ENCODE measurements around the gene LYRM1. TPM values are rescaled to one million over a fixed set of nuclear protein-coding genes. Genes with fewer than 3 reads are reported as not detected.

The LYRM1 gene
- total and polyA plus RNA-seq, 2 of the 4 experiments (the other 2 are of a cell fraction): 19.0 to 35.0 TPM

- peaks cover 36% of the 10 kb centered on the region for H3K36me3 ChIP-seq (ENCODE audit: control insufficient read depth, insufficient read depth, low read length)
- peaks cover 28 to 74% of the 10 kb centered on the region in 2 experiments for H3K79me1 ChIP-seq (ENCODE audit: low read depth in 1 of 2, low read length in 2 of 2)
- intact Hi-C loops (cut with micrococcal nuclease) (loop anchor here (2.0 kb wide), 1 partner anchor 35 kb away; no protein-coding TSS in a partner anchor), in situ Hi-C loops (cut with MboI; ENCODE audit: low sequenced_read_pairs) (no loop called here), dilution Hi-C loops (cut with HindIII; ENCODE audit: low sequenced_read_pairs, unreplicated experiment) (no loop called here)
- no peak overlapping the region for H4K91ac ChIP-seq (ENCODE audit: insufficient read depth, low read depth, low read length)
- no peak overlapping the region for H3K4me2 ChIP-seq (ENCODE audit: low read depth, low read length)
- no peaks in the 10 kb centered on the region; the same call in 1 of the 2 replicates for H3K4me1 ChIP-seq (ENCODE audit: control insufficient read depth, insufficient read depth, low read length)
- H3K27ac ChIP-seq (ENCODE audit: insufficient read depth, low read length): no peak overlapping the region
- H2AFZ ChIP-seq (replicated peaks; ENCODE audit: low read length, poor library complexity): no peak overlapping the region
- no peaks in the 10 kb centered on the region for H3K9me3 ChIP-seq (ENCODE audit: control insufficient read depth, insufficient read depth, low read length)
- H3K27me3 ChIP-seq (ENCODE audit: control insufficient read depth, insufficient read depth, low read length): no peaks in the 10 kb centered on the region
- no peak overlapping the region for H2BK15ac ChIP-seq (ENCODE audit: low read depth, low read length)
- no peak overlapping the region for H4K5ac ChIP-seq (ENCODE audit: low read depth, low read length)
- BruUV-seq (replicated peaks): no TSS peak
- H3K4ac ChIP-seq (ENCODE audit: low read depth, low read length): no peak overlapping the region
- TF ChIP-seq FOS (IDR thresholded peaks at IDR 0.05; ENCODE audit: low read depth, low read length) (no peak), CTCF (conservative IDR thresholded peaks at IDR 0.05; ENCODE audit: low read depth, low read length) (no peak), MXI1 (IDR thresholded peaks at IDR 0.05; ENCODE audit: borderline replicate concordance, low read depth, low read length) (no peak), NFE2L2 (IDR thresholded peaks at IDR 0.05; ENCODE audit: low read depth, low read length) (no peak), CHD1 (IDR thresholded peaks at IDR 0.05; ENCODE audit: low read depth, low read length) (no peak), RCOR1 (IDR thresholded peaks at IDR 0.05; ENCODE audit: insufficient replicate concordance, low read length) (no peak), RAD21 (IDR thresholded peaks at IDR 0.05; ENCODE audit: low read length) (no peak), POLR2A (IDR thresholded peaks at IDR 0.05; ENCODE audit: low read depth, low read length) (no peak), CEBPB (IDR thresholded peaks at IDR 0.05; ENCODE audit: low read depth, low read length) (no peak), ELK1 (IDR thresholded peaks at IDR 0.05; ENCODE audit: borderline replicate concordance, low read depth, low read length) (no peak), SMC3 (IDR thresholded peaks at IDR 0.05; ENCODE audit: low read depth, low read length) (no peak), MAFK (IDR thresholded peaks at IDR 0.05; ENCODE audit: low read depth, low read length) (no peak)
- ChIA-PET CTCF (no interaction called here), POLR2A (ENCODE audit: unreplicated experiment) (no interaction called here)
- DNase-seq (no peak), ATAC-seq (ENCODE audit: low read depth) (no peak)
- H3K9ac ChIP-seq (ENCODE audit: low read depth, low read length): no peak overlapping the region
- H4K20me1 ChIP-seq (ENCODE audit: insufficient read depth, low read length): no peaks in the 10 kb centered on the region
- H3K9me1 ChIP-seq (ENCODE audit: insufficient read depth, low read length): peaks cover 17% of the 10 kb centered on the region
- H3K56ac ChIP-seq (ENCODE audit: extremely low read depth, insufficient read depth, low read length): no peak overlapping the region
- no peak overlapping the region for H3K4me3 ChIP-seq (ENCODE audit: insufficient read depth, low read depth, low read length)
- H3K23ac ChIP-seq (ENCODE audit: low read depth, low read length): no peak overlapping the region
- H2BK120ac ChIP-seq (ENCODE audit: low read depth, low read length): no peak overlapping the region
- H3K14ac ChIP-seq (replicated peaks; ENCODE audit: low read depth, low read length): no peak overlapping the region
- no peak overlapping the region for H2BK20ac ChIP-seq (ENCODE audit: low read depth, low read length)
- no peak overlapping the region for H2AK5ac ChIP-seq (ENCODE audit: low read depth, low read length)
- H2AK9ac ChIP-seq (replicated peaks; ENCODE audit: low read depth, low read length, poor library complexity): no peak overlapping the region
- 80% methylated on average over 1 of the region's 4 CpGs; no CpG with 5 or more reads in 1 of the 2 experiments for WGBS, 2 experiments (ENCODE audit: extremely low coverage in 2 of 2, insufficient read length in 1 of 2)
- H3K18ac ChIP-seq (ENCODE audit: low read depth, low read length): no peak overlapping the region
- no peak overlapping the region for H4K8ac ChIP-seq (ENCODE audit: low read depth in 2 of 2, low read length in 2 of 2)
- H2BK5ac ChIP-seq (ENCODE audit: low read depth, low read length, poor library complexity, severe bottlenecking): no peak overlapping the region
Observed at GRCh38 chr16:20859699-20860098, 40.9 kb upstream of the LYRM1 start.

Measured in IMR-90 (cell line).